ENCODE results near the gene PAPOLB.

GRCh38 chr7:4822677-4823076 lies 39.2 kb downstream of the PAPOLB start:
- TF ChIP-seq POLR2AphosphoS5 (IDR thresholded peaks at IDR 0.05) (no peak), CTCF (IDR thresholded peaks at IDR 0.05; ENCODE audit: poor library complexity, severe bottlenecking) (no peak), SMC3 (conservative IDR thresholded peaks at IDR 0.05; ENCODE audit: poor library complexity) (no peak), TAF1 (IDR thresholded peaks at IDR 0.05; ENCODE audit: low read depth) (no peak), RAD21 (conservative IDR thresholded peaks at IDR 0.05) (no peak), EZH2 (IDR thresholded peaks at IDR 0.05; ENCODE audit: borderline replicate concordance, insufficient read depth, low read length, poor library complexity, severe bottlenecking) (no peak), MXI1 (conservative IDR thresholded peaks at IDR 0.05; ENCODE audit: poor library complexity, severe bottlenecking) (no peak), EP300 (conservative IDR thresholded peaks at IDR 0.05; ENCODE audit: poor library complexity, severe bottlenecking) (no peak)

Measured in neural cell (in vitro differentiated cells).